ENCODE measurements around the gene TEX28. TPM values are rescaled to one million over a fixed set of nuclear protein-coding genes. Genes with fewer than 3 reads are reported as not detected.
"Not testable (repeated sequence)": the region's sequence is repeated elsewhere in the genome, so short reads cannot be mapped to it uniquely, and the experiment has no call there.

Gene TEX28
- total RNA-seq, 1 donor: under 0.01 TPM

- DNase-seq (ENCODE audit: low read depth in 2 of 3, low spot score in 2 of 3): no peak
Observed at GRCh38 chrX:154312116-154312515, 17.2 kb upstream of the TEX28 start.

- DNase-seq (ENCODE audit: low read depth in 2 of 3, low spot score in 2 of 3): no peak
Observed at GRCh38 chrX:154310616-154311536, 16.0 kb upstream of the TEX28 start.

GRCh38 chrX:154309041-154309775 is 14.3 kb upstream of the TEX28 start:
- no peak for DNase-seq (ENCODE audit: low read depth in 2 of 3, low spot score in 2 of 3)

DNA sequence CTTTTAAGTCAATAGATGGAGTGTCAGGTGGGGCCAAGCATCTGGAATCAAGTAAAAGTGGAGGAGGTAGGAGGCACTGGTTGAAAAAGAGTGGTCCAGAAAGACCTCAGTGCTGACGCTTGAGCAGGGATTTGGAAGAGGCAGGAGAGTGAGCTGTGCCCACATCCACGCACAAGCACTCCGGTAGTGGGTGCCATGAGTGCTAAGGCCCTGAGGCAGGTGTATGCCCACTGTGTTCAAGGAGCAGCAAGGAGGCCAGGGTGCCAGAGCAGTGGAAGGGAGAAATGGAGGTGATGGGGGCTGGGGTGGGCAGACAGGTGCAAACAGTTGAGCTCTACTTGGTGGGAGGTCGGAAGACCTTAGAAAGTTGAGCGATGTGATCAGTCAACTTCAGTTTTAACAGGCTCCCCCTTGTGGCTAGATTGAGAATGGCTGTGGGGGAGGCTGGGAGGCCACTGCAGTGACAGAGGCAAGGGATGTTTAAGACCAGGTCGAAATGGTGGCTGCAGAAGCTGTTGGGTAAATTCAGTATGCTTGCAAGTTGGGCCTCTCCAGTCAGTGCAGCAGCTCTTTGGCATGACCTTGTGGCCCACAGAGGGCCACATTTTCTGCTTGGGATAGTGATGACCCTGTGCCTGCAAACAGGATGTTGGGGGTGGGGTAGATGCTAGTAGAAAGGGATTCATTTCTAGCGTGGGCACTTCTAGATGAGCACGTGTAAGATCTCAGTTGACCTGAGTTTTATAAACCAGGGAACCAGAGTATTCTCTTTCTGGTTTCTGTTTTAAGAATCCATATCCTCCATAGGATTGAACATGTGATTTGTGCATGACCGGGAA is 13.4 kb upstream of the TEX28 start:
- peak; percentile 56 to 82 (median 60) for DNase-seq (ENCODE audit: low read depth in 2 of 3, low spot score in 2 of 3)

- no peak for DNase-seq (ENCODE audit: low read depth in 2 of 3, low spot score in 2 of 3)
Observed at GRCh38 chrX:154307202-154307601, 12.3 kb upstream of the TEX28 start.

DNA sequence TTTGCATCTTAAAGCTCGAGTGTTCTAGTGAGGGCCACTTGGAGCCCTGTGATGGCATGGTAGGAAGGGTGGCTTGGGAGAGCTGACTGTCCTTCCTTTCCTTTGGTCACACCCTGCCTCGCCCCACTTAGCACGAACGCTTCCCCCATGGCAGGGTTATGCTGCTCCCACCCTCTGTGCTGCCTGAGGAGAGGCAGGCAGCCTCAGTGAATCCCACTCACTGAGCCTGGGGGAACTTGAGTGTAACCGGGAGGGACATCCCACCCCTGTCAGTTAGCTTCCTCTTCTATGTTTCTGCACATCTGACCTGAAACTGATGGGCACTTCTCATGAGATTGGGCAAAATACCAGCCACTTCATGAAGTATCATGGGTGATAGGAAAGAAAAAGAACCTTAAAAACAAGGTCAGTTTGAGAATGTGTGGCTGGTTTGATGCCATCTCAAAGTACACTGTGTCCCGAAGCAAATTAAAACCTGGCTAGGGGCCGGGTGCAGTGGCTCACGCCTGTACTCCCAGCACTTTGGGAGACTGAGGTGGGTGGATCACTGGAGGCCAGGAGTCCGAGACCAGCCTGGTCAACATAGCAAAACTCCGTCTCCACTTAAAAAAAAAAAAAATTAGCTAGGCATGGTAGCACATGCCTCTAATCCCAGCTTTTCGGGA is 10.7 kb upstream of the TEX28 start:
- DNase-seq (ENCODE audit: low read depth in 2 of 3, low spot score in 2 of 3): no peak

DNA sequence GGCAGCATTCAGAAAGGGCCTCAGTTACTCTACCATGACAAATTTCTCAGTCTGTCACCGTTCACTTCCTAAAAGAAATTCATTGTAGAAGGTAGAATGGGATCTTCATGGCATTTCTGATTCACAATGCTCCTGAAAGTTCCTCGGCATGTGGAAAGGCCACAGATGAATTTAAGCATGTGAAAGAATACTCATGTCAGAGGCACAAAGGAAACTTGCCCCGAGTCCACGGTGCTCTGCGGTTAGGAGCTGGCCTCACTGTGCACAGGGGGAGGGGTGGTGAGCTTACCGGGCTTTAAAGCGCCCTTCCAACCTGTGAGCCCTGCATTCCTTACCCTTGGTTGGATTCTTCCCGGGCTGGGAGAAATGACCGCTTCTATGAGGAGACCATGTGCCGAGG is 9.9 kb upstream of the TEX28 start:
- no peak for DNase-seq (ENCODE audit: low read depth in 2 of 3, low spot score in 2 of 3)

DNA sequence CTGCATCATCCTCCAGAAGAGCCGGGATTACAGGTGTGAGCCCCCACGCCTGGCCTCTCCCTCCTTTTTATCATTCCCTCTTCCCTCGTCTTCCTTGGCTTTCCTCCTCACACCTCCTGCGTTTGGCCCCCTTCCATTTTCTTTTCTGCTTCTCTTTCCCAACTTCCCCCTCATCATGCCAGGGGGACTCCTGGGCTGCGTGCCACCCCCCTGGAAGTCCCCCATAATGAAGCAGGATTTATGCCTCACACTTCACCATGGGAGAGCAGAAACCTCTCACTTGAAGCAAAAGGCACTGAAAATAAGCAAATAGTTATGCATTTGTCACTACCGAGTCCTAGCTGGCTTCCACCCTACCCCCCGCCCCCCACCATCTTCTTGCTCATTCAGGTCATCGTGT is 8.6 kb upstream of the TEX28 start:
- DNase-seq (ENCODE audit: low read depth in 2 of 3, low spot score in 2 of 3): no peak

GRCh38 chrX:154302998-154303397 is 8.1 kb upstream of the TEX28 start:
- DNase-seq (ENCODE audit: low read depth in 2 of 3, low spot score in 2 of 3): not testable (repeated sequence)

DNA sequence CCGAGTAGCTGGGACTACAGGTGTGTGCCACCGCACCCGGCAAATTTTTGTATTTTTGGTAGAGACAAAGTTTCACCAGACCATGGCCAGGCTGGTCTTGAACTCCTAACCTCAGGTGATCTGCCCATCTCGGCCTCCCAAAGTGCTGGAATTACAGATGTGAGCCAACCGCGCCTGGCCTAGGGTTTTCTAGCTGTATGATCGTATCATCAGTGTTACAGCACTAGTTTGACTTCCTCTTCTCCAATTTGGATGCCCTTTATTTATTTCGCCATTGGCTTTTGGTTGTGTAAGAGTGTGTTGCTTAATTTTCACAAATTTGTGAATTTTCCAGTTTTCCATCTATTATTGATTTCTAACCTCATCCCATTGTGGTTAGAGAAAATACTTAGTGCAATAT is 5.9 kb upstream of the TEX28 start:
- DNase-seq (ENCODE audit: low read depth in 2 of 3, low spot score in 2 of 3): no peak

- DNase-seq (ENCODE audit: low read depth in 2 of 3, low spot score in 2 of 3): no peak
Observed at GRCh38 chrX:154298312-154298711, 3.4 kb upstream of the TEX28 start.

GRCh38 chrX:154296731-154297130 is 1.8 kb upstream of the TEX28 start:
- no peak for DNase-seq (ENCODE audit: low read depth in 2 of 3, low spot score in 2 of 3)

DNA sequence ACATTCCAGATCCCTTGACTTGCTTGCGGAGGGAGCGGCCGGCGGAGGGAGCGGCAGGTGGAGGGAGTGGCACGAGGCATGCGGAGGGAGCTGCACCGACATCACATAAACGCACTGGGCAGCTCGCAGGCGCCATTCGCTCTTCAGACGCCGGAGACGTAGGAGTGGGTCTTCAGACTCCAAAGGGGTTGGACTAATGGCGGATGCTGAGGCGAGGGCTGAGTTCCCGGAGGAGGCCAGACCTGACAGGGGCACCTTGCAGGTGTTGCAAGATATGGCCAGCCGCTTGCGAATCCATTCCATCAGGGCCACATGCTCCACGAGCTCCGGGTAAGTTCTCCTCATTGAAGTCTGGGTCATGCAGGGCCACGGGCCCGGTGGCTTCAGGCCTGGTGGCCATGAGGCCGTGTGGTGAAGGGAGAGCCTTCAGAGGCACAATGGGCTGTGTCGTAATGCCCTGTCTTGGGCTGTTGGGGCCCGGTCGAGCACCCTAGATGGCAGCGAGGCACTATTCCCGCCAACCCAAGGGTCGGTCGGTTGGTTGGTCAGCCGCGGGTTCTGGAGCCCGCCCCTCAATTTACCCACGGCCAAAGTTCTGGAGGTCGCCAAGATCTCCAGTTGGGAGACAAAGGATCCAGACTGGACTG is 863 bp upstream of the TEX28 start, which contains the start of gene TKTL1:
Gene TKTL1, plus strand, starts transcription at position 132 of the 647 bp plus-strand sequence. Its CDS starts 65 bp downstream, at position 197.
- no peak for DNase-seq (ENCODE audit: low read depth in 2 of 3, low spot score in 2 of 3)

DNA sequence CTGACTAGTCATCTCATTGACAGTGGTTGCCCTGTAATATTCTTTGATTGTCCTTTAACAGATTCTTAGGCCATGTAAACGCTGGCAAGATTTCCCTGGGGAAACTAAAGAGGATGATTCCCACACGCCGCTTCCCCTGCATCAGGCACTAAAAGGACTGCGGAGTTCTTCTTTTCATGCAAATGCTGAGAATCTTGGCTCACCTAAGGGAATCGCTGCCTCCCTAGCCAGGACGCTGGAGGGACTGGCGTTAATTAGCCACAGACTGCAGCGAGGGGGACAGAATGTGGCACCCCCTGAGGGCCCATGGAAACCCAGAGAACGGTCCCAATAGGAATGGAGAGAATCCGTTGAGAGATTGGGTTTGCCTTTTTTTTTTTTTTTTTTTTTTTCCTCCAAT is 8.5 kb downstream of the TEX28 start:
- DNase-seq (ENCODE audit: low read depth in 2 of 3, low spot score in 2 of 3): not testable (repeated sequence)

DNA sequence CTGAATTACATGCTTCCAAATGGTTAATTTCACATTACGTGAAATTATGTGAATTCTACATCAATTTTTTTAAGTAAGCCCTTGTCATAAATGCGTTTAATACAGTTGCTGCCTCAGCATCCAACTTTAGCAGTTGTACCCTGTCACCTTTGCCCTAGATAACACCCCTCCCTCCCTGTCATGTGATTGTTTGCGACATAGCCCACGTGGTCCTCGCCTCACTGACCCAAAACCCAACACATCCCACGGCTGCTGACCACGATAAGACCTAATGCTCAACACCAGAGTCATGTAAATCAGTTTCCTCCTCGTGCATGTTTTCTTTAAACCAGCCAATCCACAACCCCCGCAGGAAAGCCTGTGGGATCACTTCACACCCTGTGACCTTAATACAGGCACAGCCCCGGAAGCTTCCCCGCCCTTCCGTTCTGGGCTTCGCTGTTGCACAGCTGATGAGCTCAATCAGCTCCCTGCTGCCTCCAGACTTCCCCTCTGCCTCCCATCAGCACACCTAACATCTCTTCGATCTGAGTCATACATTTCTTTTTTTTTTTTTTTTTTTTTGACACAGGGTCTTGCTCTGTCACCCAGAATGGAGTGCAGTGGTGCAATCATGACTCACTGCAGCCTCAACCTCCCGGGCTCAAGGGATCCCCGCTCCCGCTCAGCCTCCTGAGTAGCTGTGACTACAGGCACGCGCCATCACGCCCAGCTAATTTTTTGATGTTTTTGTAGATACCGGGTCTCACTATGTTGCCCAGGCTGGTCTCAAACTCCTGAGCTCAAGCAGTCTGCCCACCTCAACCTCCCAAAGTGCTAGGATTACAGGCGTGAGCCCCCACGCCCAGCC is 10.2 kb downstream of the TEX28 start:
- not testable (repeated sequence) for DNase-seq (ENCODE audit: low read depth in 2 of 3, low spot score in 2 of 3)

- DNase-seq (ENCODE audit: low read depth in 2 of 3, low spot score in 2 of 3): not testable (repeated sequence)
Observed at GRCh38 chrX:154269245-154269644, 25.7 kb downstream of the TEX28 start.

- not testable (repeated sequence) for DNase-seq (ENCODE audit: low read depth in 2 of 3, low spot score in 2 of 3)
Observed at GRCh38 chrX:154263072-154263471, 31.9 kb downstream of the TEX28 start.

DNA sequence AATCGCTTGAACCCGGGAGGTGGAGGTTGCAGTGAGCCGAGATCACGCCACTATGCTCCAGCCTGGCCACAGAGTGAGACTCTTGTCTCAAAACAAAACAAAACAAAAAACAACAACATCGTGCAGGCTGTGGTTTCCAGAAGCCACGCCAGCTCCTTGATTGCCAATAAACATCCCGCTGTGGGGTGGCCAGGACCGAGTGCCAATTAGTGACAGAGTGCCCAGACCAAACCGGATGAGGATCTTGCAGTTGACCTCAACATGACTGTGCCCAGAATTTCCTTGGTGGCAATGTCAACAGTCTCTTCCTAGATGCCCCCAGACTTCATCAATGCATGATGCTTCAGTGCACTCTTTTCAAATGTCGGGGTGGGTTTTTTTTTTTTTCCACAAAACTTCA is 36.2 kb downstream of the TEX28 start:
- not testable (repeated sequence) for DNase-seq (ENCODE audit: low read depth in 2 of 3, low spot score in 2 of 3)

GRCh38 chrX:154257282-154257681 is 37.6 kb downstream of the TEX28 start, which contains the start of gene OPN1MW3:
Gene OPN1MW3 (plus strand): TSS chrX:154257582. CDS start chrX:154257620, 38 bp downstream.
- not testable (repeated sequence) for DNase-seq (ENCODE audit: low read depth in 2 of 3, low spot score in 2 of 3)
